ENCODE data around the gene SHH.

- TF ChIP-seq CTCF (IDR thresholded peaks at IDR 0.05; ENCODE audit: insufficient read depth, low read length, poor library complexity, severe bottlenecking) (no peak), EZH2phosphoT487 (conservative IDR thresholded peaks at IDR 0.05; ENCODE audit: low read length) (no peak)
Observed at GRCh38 chr7:155825336-155825735, 13.1 kb upstream of the SHH start.
